GM12891 (cell line): ENCODE data around the gene DEPP1.
A peak's percentile ranks its signal among the peaks of the same experiment; 100 is the strongest.

ENCODE experiments used
- POLR2A ChIP-seq: IDR thresholded peaks from 2 replicates; pipeline ENCODE4 v1.6.1; 2011; ENCODE audit warnings: low read depth, low read length, control low read depth
- POLR2AphosphoS5 ChIP-seq: IDR thresholded peaks from 2 replicates; pipeline ENCODE4 v1.6.1; 2011; ENCODE audit warnings: low read depth, low read length, control low read depth
- TAF1 ChIP-seq: IDR thresholded peaks from 2 replicates; pipeline ENCODE4 v1.6.1; 2011; ENCODE audit warnings: low read depth, low read length, control low read depth

DNA sequence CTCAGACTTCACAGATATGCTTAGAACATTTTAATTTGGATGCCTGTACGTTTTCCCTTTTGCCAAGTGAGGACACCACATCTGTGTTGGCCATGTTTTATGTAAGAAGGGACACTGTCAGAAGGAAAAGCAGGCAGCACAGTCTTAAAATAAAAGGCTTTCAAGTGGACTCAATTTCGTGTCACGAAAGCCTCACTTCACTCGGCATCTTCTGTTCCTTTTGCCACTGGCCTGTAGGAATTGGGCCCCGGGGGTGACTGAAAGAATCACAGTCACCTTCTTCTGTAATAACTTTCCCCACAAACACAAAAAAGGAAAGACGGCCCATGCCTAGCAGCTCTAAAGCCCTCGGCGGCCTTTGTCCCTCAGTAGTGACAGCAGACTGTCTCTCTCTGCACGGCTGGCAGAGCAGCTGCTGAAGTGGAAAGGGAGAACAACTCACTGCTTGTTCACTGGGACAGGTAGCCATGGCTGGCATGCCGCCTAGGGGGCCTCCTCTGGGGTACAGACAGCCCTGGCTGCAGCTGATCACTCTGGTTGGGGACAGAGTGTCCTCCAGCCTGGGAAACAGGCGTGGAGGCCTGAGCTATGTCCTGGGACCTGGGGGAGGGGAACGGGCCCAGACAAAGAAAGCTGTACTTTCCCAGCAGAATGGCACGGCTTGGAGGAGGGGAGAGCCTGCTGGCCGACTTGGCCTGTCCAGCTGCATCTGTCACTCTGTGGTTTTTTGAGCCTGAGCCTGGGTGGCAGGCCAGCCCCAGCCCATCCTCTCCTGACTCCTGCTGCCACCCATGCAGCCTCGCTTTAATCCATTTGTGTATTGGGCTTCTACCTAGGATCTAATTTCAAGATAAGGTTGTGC lies 14.6 kb downstream of the DEPP1 start:
- 0 out of 2 replicates have a peak, but pooled peaks have one; percentile 36 for TF ChIP-seq POLR2A
- no peak for TF ChIP-seq POLR2AphosphoS5
- peak; percentile 25; the same call in 1 of the 2 replicates for TF ChIP-seq TAF1
